ENCODE data around the gene DNAI1. TPM values are rescaled to one million over a fixed set of nuclear protein-coding genes. Genes with fewer than 3 reads are reported as not detected.

DNAI1 gene
- polyA plus RNA-seq, 1 experiment: not detected

DNA sequence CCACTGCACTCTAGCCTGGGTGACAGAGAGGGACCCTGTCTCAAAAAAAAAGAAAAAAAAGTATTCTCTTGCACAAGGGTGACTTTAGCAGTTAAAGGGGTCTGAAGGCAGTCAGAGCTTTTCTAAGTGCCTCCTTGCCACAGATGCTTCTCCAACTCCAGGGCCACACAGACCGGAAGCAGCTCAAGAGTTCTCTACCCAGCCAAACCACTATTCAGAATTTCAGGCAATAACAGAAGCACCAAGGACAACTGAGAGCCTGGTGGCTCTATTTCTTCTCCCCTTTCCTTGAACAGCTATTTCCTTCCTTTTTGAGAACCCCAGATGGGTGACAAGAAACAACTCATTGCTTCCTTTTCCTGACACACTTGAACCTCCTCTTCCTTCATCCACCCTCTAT, 2.5 kb upstream of the DNAI1 start:
- no peaks in the 10 kb centered on the region; the same call in 1 of the 2 replicates for H3K36me3 ChIP-seq (ENCODE audit: control insufficient read depth, insufficient read depth, low read length)
- H3K27me3 ChIP-seq (ENCODE audit: control insufficient read depth, insufficient read depth, low read length): 0 out of 2 replicates have a peak, but pooled peaks cover 1% of the 10 kb centered on the region
- ChIA-PET POLR2A (no interaction called here), CTCF (interaction anchor here (1.3 to 4.2 kb wide), 4 partner anchors 9 to 147 kb away, joined by 5 to 14 read pairs (median 6); no protein-coding TSS in a partner anchor)
- no peak for DNase-seq (ENCODE audit: low read depth)
- TF ChIP-seq CTCF (IDR thresholded peaks at IDR 0.05; ENCODE audit: insufficient read depth, low read depth, low read length): no peak
- H3K4me3 ChIP-seq (ENCODE audit: low read depth, low read length): no peak overlapping the region

GRCh38 chr9:34456746-34457145, 1.9 kb upstream of the DNAI1 start:
- DNase-seq (ENCODE audit: low read depth): no peak
- ChIA-PET CTCF (interaction anchor here (1.2 to 4.2 kb wide), 4 partner anchors 10 to 147 kb away, joined by 3 to 14 read pairs (median 6); no protein-coding TSS in a partner anchor), POLR2A (no interaction called here)
- H3K4me3 ChIP-seq (ENCODE audit: low read depth, low read length): peak overlapping the region; percentile 88
- no peaks in the 10 kb centered on the region; the same call in 1 of the 2 replicates for H3K36me3 ChIP-seq (ENCODE audit: control insufficient read depth, insufficient read depth, low read length)
- TF ChIP-seq CTCF (IDR thresholded peaks at IDR 0.05; ENCODE audit: insufficient read depth, low read depth, low read length): no peak
- peaks cover 2% of the 10 kb centered on the region; the same call in 1 of the 2 replicates for H3K27me3 ChIP-seq (ENCODE audit: control insufficient read depth, insufficient read depth, low read length)

DNA sequence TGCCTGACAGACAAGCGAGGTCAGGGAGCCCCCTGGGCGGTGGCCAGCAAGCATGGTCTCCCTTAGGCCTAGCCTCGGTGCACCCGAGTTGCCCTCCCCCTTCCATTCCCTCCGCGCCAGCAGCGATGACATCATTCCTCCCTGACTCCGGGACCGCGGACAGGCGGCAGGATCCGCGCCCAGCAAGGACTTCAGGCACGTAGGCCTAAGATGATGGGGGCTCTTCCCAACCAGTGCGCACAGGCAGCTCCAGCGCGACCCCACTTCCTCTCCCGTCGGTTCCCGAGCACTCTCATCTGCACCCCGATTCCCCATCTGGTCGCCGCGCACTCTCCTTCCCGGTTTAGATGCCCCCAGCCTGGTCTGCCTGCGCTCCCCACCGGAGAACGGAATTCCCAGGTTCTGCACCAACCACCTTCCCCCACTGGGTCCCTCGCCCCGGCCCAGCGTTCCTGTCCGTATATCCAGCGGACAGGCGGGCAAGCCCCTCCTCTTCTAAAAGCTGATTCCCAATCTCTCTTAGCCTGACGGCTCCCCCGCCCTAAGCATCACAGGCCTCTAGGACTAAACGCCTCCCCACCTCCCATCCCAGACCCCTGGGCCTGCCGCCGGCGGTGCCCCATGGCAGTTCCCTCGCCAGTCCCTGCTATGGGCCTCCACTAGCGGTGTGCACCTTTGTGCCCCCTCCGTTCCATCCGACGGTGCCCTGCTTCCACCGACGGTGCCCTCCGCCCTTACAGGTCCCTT, 1.2 kb upstream of the DNAI1 start:
- CTCF ChIA-PET: interaction anchor here (1.2 to 4.2 kb wide), 3 partner anchors 18 to 134 kb away, joined by 3 to 14 read pairs (median 4); no protein-coding TSS in a partner anchor
- H3K27me3 ChIP-seq (ENCODE audit: control insufficient read depth, insufficient read depth, low read length): peaks cover 5% of the 10 kb centered on the region

DNA sequence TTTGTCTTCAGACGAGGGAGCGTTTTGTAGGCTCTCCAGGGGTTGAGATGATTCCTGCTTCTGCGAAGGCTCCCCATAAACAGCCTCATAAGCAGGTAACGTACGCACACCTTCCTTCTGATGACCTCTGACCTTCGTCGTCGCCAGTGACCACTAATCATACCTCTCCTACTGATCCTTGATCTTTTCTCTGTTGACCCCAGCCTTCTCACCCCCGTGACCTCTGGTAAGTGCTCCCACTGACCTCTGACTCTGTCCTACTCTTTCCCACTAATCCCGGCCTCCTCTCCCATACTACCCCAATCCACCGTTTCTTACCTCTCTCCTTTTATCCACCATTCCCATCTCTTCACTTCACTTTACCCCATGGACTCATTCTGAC, 345 bp downstream of the DNAI1 start:
- DNase-seq (ENCODE audit: low read depth): no peak
- POLR2A ChIA-PET: no interaction called here
- Histone ChIP-seq H3K27me3 (ENCODE audit: control insufficient read depth, insufficient read depth, low read length) (peaks cover 5% of the 10 kb centered on the region), H3K4me3 (ENCODE audit: low read depth, low read length) (peak overlapping the region; percentile 26), H3K36me3 (ENCODE audit: control insufficient read depth, insufficient read depth, low read length) (no peaks in the 10 kb centered on the region)
- no peak for TF ChIP-seq CTCF (IDR thresholded peaks at IDR 0.05; ENCODE audit: insufficient read depth, low read depth, low read length)
- CTCF ChIA-PET: interaction anchor here (2.1 to 4.2 kb wide), 2 partner anchors 19 to 55 kb away, joined by 4 to 14 read pairs; no protein-coding TSS in a partner anchor

More for the DNA sequence above, 1.2 kb upstream of the DNAI1 start:
- TF ChIP-seq CTCF (IDR thresholded peaks at IDR 0.05; ENCODE audit: insufficient read depth, low read depth, low read length): no peak
- Histone ChIP-seq H3K4me3 (ENCODE audit: low read depth, low read length) (peak overlapping the region; percentile 88), H3K36me3 (ENCODE audit: control insufficient read depth, insufficient read depth, low read length) (no peaks in the 10 kb centered on the region; the same call in 1 of the 2 replicates)
- POLR2A ChIA-PET: no interaction called here
- peak; percentile 28 for DNase-seq (ENCODE audit: low read depth)

- ChIA-PET POLR2A (no interaction called here), CTCF (interaction anchor here (0.7 to 2.1 kb wide), 2 partner anchors 56 kb away, joined by 3 to 4 read pairs; no protein-coding TSS in a partner anchor)
- H3K36me3 ChIP-seq (ENCODE audit: control insufficient read depth, insufficient read depth, low read length): no peaks in the 10 kb centered on the region
- H3K27me3 ChIP-seq (ENCODE audit: control insufficient read depth, insufficient read depth, low read length): peaks cover 5% of the 10 kb centered on the region
- TF ChIP-seq CTCF (IDR thresholded peaks at IDR 0.05; ENCODE audit: insufficient read depth, low read depth, low read length): no peak
- no peak overlapping the region for H3K4me3 ChIP-seq (ENCODE audit: low read depth, low read length)
- DNase-seq (ENCODE audit: low read depth): no peak
Measured at GRCh38 chr9:34459356-34459755, 751 bp downstream of the DNAI1 start.
